ENCODE measurements around the gene KDM4B.

KDM4B gene

GRCh38 chr19:5035105-5035761, 66.3 kb downstream of the KDM4B start:
- Mint-ChIP-seq H3K27ac (no peak overlapping the region), H3K4me3 (no peak overlapping the region), H3K36me3 (peaks cover 8% of the 10 kb centered on the region), H3K9me3 (no peaks in the 10 kb centered on the region), H3K27me3 (no peaks in the 10 kb centered on the region), H3K4me1 (no peaks in the 10 kb centered on the region)
- no peak for DNase-seq
- CTCF ChIA-PET = interaction anchor here (1.0 kb wide), 1 partner anchor 15 kb away, joined by 3 read pairs; no protein-coding TSS in a partner anchor

GRCh38 chr19:5035793-5036697, 67.1 kb downstream of the KDM4B start:
- Mint-ChIP-seq H3K27me3 (no peaks in the 10 kb centered on the region), H3K4me3 (no peak overlapping the region), H3K4me1 (no peaks in the 10 kb centered on the region), H3K27ac (no peak overlapping the region), H3K9me3 (no peaks in the 10 kb centered on the region), H3K36me3 (peaks cover 11% of the 10 kb centered on the region)
- no peak for DNase-seq
- CTCF ChIA-PET = interaction anchor here (0.9 to 1.0 kb wide), 2 partner anchors 14 to 227 kb away, joined by 3 read pairs; no protein-coding TSS in a partner anchor

- DNase-seq = no peak
- CTCF ChIA-PET = interaction anchor here (0.9 kb wide), 1 partner anchor 228 kb away, joined by 3 read pairs; no protein-coding TSS in a partner anchor
- H3K27me3 Mint-ChIP-seq = no peaks in the 10 kb centered on the region
- H3K9me3 Mint-ChIP-seq = no peaks in the 10 kb centered on the region
- no peak overlapping the region for H3K4me3 Mint-ChIP-seq
- H3K4me1 Mint-ChIP-seq = no peaks in the 10 kb centered on the region
- H3K36me3 Mint-ChIP-seq = peaks cover 11% of the 10 kb centered on the region
- H3K27ac Mint-ChIP-seq = no peak overlapping the region
Measured at GRCh38 chr19:5036698-5037563, 68.0 kb downstream of the KDM4B start.

GRCh38 chr19:5037936-5038335, 69.0 kb downstream of the KDM4B start:
- no peak overlapping the region for H3K27ac Mint-ChIP-seq
- no peak overlapping the region for H3K4me3 Mint-ChIP-seq
- no peaks in the 10 kb centered on the region for H3K4me1 Mint-ChIP-seq
- H3K36me3 Mint-ChIP-seq = peaks cover 13% of the 10 kb centered on the region
- no peaks in the 10 kb centered on the region for H3K9me3 Mint-ChIP-seq
- no peaks in the 10 kb centered on the region for H3K27me3 Mint-ChIP-seq
- DNase-seq = no peak
- CTCF ChIA-PET = no interaction called here

GRCh38 chr19:5038631-5039271, 69.8 kb downstream of the KDM4B start:
- CTCF ChIA-PET = no interaction called here
- H3K4me3 Mint-ChIP-seq = no peak overlapping the region
- H3K36me3 Mint-ChIP-seq = peaks cover 11% of the 10 kb centered on the region
- DNase-seq = no peak
- H3K9me3 Mint-ChIP-seq = no peaks in the 10 kb centered on the region
- no peaks in the 10 kb centered on the region for H3K4me1 Mint-ChIP-seq
- no peaks in the 10 kb centered on the region for H3K27me3 Mint-ChIP-seq
- H3K27ac Mint-ChIP-seq = no peak overlapping the region

GRCh38 chr19:5039642-5040543, 71.0 kb downstream of the KDM4B start:
- peaks cover 10% of the 10 kb centered on the region for H3K36me3 Mint-ChIP-seq
- no peak for DNase-seq
- no peak overlapping the region for H3K27ac Mint-ChIP-seq
- H3K4me1 Mint-ChIP-seq = no peaks in the 10 kb centered on the region
- no peaks in the 10 kb centered on the region for H3K9me3 Mint-ChIP-seq
- no peaks in the 10 kb centered on the region for H3K27me3 Mint-ChIP-seq
- no peak overlapping the region for H3K4me3 Mint-ChIP-seq
- CTCF ChIA-PET = no interaction called here

GRCh38 chr19:5040544-5041167, 71.7 kb downstream of the KDM4B start:
- H3K4me3 Mint-ChIP-seq = no peak overlapping the region
- H3K36me3 Mint-ChIP-seq = peaks cover 8% of the 10 kb centered on the region
- CTCF ChIA-PET = no interaction called here
- no peak for DNase-seq
- no peaks in the 10 kb centered on the region for H3K9me3 Mint-ChIP-seq
- no peak overlapping the region for H3K27ac Mint-ChIP-seq
- no peaks in the 10 kb centered on the region for H3K27me3 Mint-ChIP-seq
- H3K4me1 Mint-ChIP-seq = no peaks in the 10 kb centered on the region

- Mint-ChIP-seq H3K9me3 (no peaks in the 10 kb centered on the region), H3K36me3 (peaks cover 8% of the 10 kb centered on the region), H3K4me3 (no peak overlapping the region), H3K4me1 (no peaks in the 10 kb centered on the region), H3K27ac (no peak overlapping the region), H3K27me3 (no peaks in the 10 kb centered on the region)
- DNase-seq = no peak
- CTCF ChIA-PET = no interaction called here
Measured at GRCh38 chr19:5041168-5041912, 72.4 kb downstream of the KDM4B start.

GRCh38 chr19:5041913-5042187, 72.9 kb downstream of the KDM4B start:
- CTCF ChIA-PET = no interaction called here
- H3K4me1 Mint-ChIP-seq = no peaks in the 10 kb centered on the region
- H3K27me3 Mint-ChIP-seq = no peaks in the 10 kb centered on the region
- no peak for DNase-seq
- no peak overlapping the region for H3K4me3 Mint-ChIP-seq
- no peaks in the 10 kb centered on the region for H3K9me3 Mint-ChIP-seq
- H3K27ac Mint-ChIP-seq = no peak overlapping the region
- H3K36me3 Mint-ChIP-seq = peaks cover 6% of the 10 kb centered on the region

GRCh38 chr19:5042556-5042955, 73.6 kb downstream of the KDM4B start:
- no peak for DNase-seq
- Mint-ChIP-seq H3K9me3 (no peaks in the 10 kb centered on the region), H3K27ac (no peak overlapping the region), H3K4me1 (no peaks in the 10 kb centered on the region), H3K27me3 (no peaks in the 10 kb centered on the region), H3K36me3 (peaks cover 5% of the 10 kb centered on the region), H3K4me3 (no peak overlapping the region)
- CTCF ChIA-PET = interaction anchor here (0.6 kb wide), 1 partner anchor 488 kb away, joined by 3 read pairs; no protein-coding TSS in a partner anchor

GRCh38 chr19:5045029-5045428, 76.1 kb downstream of the KDM4B start:
- H3K9me3 Mint-ChIP-seq = no peaks in the 10 kb centered on the region
- no peak overlapping the region for H3K27ac Mint-ChIP-seq
- H3K27me3 Mint-ChIP-seq = no peaks in the 10 kb centered on the region
- DNase-seq = no peak
- CTCF ChIA-PET = interaction anchor here (1.0 to 1.4 kb wide), 3 partner anchors 13 to 125 kb away, joined by 3 to 5 read pairs (median 4); no protein-coding TSS in a partner anchor
- H3K36me3 Mint-ChIP-seq = peaks cover 5% of the 10 kb centered on the region
- H3K4me1 Mint-ChIP-seq = no peaks in the 10 kb centered on the region
- no peak overlapping the region for H3K4me3 Mint-ChIP-seq

- Mint-ChIP-seq H3K36me3 (peaks cover 3% of the 10 kb centered on the region), H3K4me3 (no peak overlapping the region), H3K27me3 (no peaks in the 10 kb centered on the region), H3K9me3 (no peaks in the 10 kb centered on the region), H3K4me1 (no peaks in the 10 kb centered on the region), H3K27ac (no peak overlapping the region)
- no peak for DNase-seq
- CTCF ChIA-PET = interaction anchor here (1.3 to 1.4 kb wide), 2 partner anchors 14 to 124 kb away, joined by 3 to 5 read pairs; no protein-coding TSS in a partner anchor
Measured at GRCh38 chr19:5045956-5046338, 77.0 kb downstream of the KDM4B start.

Measured in activated naive CD4-positive, alpha-beta T cell treated with anti-CD3 and anti-CD28 coated beads, Interleukin-2, amount 10 ng/mL, durations not matched to agents 7 days and 5 days (primary cell).